Measurements from ENCODE around the gene PRKCE. TPM values are rescaled to one million over a fixed set of nuclear protein-coding genes. Genes with fewer than 3 reads are reported as not detected.

Gene PRKCE
- total RNA-seq, 4 donors from 2014 or later: 5.9 to 21.2 (median 18.5) TPM

DNA sequence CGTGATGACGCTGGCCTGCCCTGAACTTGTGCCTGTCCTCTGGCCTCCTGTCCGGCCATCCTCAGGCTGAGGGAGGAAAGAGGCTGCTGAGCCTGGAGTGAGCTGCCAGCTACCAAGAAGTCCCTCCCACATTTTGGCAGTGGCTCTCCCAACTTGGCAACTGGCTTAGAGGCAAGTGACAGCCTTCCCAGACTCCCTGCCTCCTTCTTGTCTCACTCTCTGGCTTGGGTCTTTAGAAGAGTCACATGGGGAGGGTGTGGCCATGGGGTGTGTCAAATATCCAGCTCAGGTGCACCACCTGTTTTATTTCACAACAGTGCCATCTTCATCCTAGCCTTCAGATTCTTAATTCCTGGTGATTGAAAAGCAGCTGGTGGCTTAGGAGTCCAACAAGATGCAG is 222.9 kb downstream of the PRKCE start:
- Histone ChIP-seq H3K9me3 (peaks cover 0 to 12% (median 0%) of the 10 kb centered on the region in 3 donors), H3K4me1 (peaks cover 0 to 32% (median 11%) of the 10 kb centered on the region in 3 donors), H3K36me3 (peaks cover 0 to 11% of the 10 kb centered on the region in 2 donors), H3K4me3 (no peak overlapping the region), H3K27ac (peak overlapping the region in 3 of 4 donors; percentile 16 to 56 (median 32)), H3K27me3 (no peaks in the 10 kb centered on the region)
- TF ChIP-seq, protein P1, sequence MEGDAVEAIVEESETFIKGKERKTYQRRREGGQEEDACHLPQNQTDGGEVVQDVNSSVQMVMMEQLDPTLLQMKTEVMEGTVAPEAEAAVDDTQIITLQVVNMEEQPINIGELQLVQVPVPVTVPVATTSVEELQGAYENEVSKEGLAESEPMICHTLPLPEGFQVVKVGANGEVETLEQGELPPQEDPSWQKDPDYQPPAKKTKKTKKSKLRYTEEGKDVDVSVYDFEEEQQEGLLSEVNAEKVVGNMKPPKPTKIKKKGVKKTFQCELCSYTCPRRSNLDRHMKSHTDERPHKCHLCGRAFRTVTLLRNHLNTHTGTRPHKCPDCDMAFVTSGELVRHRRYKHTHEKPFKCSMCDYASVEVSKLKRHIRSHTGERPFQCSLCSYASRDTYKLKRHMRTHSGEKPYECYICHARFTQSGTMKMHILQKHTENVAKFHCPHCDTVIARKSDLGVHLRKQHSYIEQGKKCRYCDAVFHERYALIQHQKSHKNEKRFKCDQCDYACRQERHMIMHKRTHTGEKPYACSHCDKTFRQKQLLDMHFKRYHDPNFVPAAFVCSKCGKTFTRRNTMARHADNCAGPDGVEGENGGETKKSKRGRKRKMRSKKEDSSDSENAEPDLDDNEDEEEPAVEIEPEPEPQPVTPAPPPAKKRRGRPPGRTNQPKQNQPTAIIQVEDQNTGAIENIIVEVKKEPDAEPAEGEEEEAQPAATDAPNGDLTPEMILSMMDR (IDR thresholded peaks at IDR 0.05): no peak
- TF ChIP-seq POLR2AphosphoS5 (IDR thresholded peaks at IDR 0.05): peak; percentile 7
- peak; percentile 66 for ATAC-seq
- WGBS, 2 donors (ENCODE audit: low coverage in 1 of 2): 40 to 57% methylated on average over 1 to 2 of the region's 3 CpGs

DNA sequence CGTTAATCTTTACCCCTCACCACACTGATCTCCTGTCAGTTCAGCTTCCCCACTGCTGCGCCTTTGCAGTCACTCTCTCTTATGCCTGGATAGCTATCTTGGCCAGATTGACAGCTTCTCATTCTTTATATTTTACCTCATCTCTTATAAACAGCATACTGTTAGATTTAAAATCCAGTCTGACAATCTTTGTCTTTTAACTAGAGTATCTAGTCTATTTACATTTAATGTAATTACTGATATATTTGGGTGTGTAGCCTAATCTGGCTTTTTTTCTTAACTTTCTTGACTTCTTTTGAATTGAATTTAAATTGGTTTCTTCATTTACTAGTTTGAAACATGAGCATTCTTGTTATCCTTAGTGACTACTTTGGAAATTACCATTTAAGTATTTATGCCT is 225.1 kb downstream of the PRKCE start:
- Histone ChIP-seq H3K27ac (no peak overlapping the region), H3K4me1 (peaks cover 0 to 43% (median 11%) of the 10 kb centered on the region in 3 donors), H3K9me3 (peaks cover 0 to 12% (median 0%) of the 10 kb centered on the region in 3 donors), H3K36me3 (peaks cover 0 to 13% of the 10 kb centered on the region in 2 donors), H3K27me3 (no peaks in the 10 kb centered on the region), H3K4me3 (no peak overlapping the region)
- TF ChIP-seq, protein P1 (IDR thresholded peaks at IDR 0.05): no peak
- no peak for TF ChIP-seq POLR2A (IDR thresholded peaks at IDR 0.05)
- no peak for TF ChIP-seq EP300 (IDR thresholded peaks at IDR 0.05)
- no peak for TF ChIP-seq POLR2AphosphoS5 (IDR thresholded peaks at IDR 0.05)
- no peak for ATAC-seq
- WGBS, 2 donors (ENCODE audit: low coverage in 1 of 2): 82 to 95% methylated on average over 2 of the region's 2 CpGs

DNA sequence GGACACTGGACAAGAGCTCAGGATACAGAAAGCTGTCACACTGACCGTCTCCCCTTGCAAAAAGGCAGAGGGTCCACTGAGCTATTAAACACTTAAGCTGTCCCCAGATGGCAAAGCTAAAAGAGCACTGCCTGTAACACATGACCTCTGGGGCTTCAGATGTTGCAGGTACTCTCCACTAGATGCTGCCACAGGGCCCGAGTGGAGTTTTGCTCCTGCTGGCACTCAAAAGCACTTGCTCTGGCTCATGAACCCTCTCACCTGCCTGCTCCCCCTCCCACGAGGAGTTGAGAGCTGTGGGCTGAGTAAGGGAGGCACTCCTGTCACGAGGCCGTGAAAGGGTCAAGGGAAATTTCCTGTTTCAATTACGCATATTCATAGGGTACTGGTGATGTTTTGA is 227.9 kb downstream of the PRKCE start:
- H3K27ac ChIP-seq: no peak overlapping the region
- H3K9me3 ChIP-seq: peaks cover 0 to 12% (median 0%) of the 10 kb centered on the region in 3 donors
- TF ChIP-seq EP300 (IDR thresholded peaks at IDR 0.05): no peak
- TF ChIP-seq, protein P1 (IDR thresholded peaks at IDR 0.05): no peak
- TF ChIP-seq POLR2AphosphoS5 (IDR thresholded peaks at IDR 0.05): no peak
- no peak for TF ChIP-seq POLR2A (IDR thresholded peaks at IDR 0.05)
- peaks cover 0 to 13% of the 10 kb centered on the region in 2 donors for H3K36me3 ChIP-seq
- peaks cover 13 to 45% (median 21%) of the 10 kb centered on the region in 3 donors for H3K4me1 ChIP-seq
- H3K27me3 ChIP-seq: no peaks in the 10 kb centered on the region
- ATAC-seq: no peak
- H3K4me3 ChIP-seq: no peak overlapping the region
- 95 to 97% methylated on average over 4 to 5 of the region's 6 CpGs for WGBS, 2 donors (ENCODE audit: low coverage in 1 of 2)

DNA sequence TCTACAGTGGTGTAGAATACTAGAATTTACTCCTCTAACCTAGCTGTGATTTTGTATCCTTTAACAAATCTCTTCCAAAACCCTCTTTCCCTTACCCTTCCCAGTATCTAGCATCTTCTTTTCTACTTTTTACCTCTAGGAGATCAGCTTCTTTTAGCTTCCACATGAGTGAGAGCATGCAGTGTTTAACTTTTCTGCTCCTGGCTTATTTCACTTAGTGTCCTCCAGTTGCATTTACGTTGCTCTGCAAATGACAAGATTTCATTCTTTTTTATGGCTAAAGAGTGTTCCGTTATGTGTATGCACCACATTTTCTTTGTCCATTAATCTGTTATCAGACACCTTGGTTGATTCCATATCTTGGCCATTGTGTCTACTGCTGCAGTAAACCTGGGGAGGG is 228.5 kb downstream of the PRKCE start:
- Histone ChIP-seq H3K27me3 (no peaks in the 10 kb centered on the region), H3K36me3 (peaks cover 0 to 13% of the 10 kb centered on the region in 2 donors), H3K27ac (no peak overlapping the region), H3K4me3 (no peak overlapping the region), H3K4me1 (peaks cover 16 to 45% (median 23%) of the 10 kb centered on the region in 3 donors), H3K9me3 (peaks cover 0 to 12% (median 0%) of the 10 kb centered on the region in 3 donors)
- 83 to 88% methylated on average over 2 of the region's 2 CpGs for WGBS, 2 donors (ENCODE audit: low coverage in 1 of 2)
- ATAC-seq: no peak
- TF ChIP-seq POLR2AphosphoS5 (IDR thresholded peaks at IDR 0.05) (no peak), EP300 (IDR thresholded peaks at IDR 0.05) (no peak), POLR2A (IDR thresholded peaks at IDR 0.05) (no peak)
- TF ChIP-seq, protein P1 (IDR thresholded peaks at IDR 0.05): no peak

DNA sequence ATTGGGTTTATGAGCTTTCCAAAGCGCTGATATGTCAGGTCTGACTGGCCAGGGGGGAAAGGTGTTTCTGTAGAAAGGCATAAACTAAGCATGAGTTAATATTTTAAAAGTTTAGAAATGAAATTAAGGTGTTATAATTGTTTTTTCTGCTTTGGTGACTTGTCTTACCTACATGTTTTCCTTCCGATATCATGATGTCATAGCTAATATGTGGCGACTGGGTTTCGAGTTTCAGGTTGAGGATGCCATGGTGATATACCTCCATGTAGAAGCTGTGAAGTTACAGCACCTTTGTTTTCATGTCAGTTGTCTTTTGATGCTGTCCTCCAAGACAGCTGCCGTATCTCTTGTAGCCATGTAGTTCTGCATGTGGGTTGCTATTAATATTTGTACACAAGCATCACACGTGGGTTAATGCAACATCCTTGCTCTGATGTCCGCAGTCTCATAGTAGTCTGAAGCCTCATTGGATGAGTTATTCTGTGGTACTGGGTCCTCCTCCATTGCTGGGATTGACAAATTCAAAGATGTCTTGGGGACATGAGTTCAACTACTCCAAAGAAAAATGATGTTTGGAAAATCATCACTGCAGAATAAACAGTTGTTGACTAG is 230.6 kb downstream of the PRKCE start:
- Histone ChIP-seq H3K27ac (peak overlapping the region; percentile 22 to 79 (median 72)), H3K9me3 (peaks cover 0 to 2% (median 0%) of the 10 kb centered on the region in 3 donors), H3K4me3 (no peak overlapping the region), H3K36me3 (peaks cover 0 to 13% of the 10 kb centered on the region in 2 donors), H3K4me1 (peaks cover 30 to 65% (median 42%) of the 10 kb centered on the region in 3 donors), H3K27me3 (no peaks in the 10 kb centered on the region)
- WGBS, 2 donors (ENCODE audit: low coverage in 1 of 2): 80 to 88% methylated on average over 7 of the region's 7 CpGs
- ATAC-seq: no peak
- TF ChIP-seq EP300 (IDR thresholded peaks at IDR 0.05) (no peak), POLR2AphosphoS5 (IDR thresholded peaks at IDR 0.05) (no peak), POLR2A (IDR thresholded peaks at IDR 0.05) (no peak)
- TF ChIP-seq, protein P1 (IDR thresholded peaks at IDR 0.05): no peak
